NB4 (cell line): ENCODE data around the gene SDHAF4.
A peak's percentile ranks its signal among the peaks of the same experiment; 100 is the strongest.

Experiments
- DNase-seq: peaks from one replicate; pipeline ENCODE4 v3.0.0; 2010; ENCODE audit warnings: low read depth
- H3K4me3 ChIP-seq: one replicate; pipeline ENCODE4 v1.5.1; 2011; ENCODE audit warnings: mild to moderate bottlenecking, low read depth, low read length, moderate library complexity
- CTCF ChIP-seq: IDR thresholded peaks from one replicate; pipeline ENCODE4 v1.5.1; 2012; ENCODE audit warnings: low read depth, low read length
- MAX ChIP-seq: IDR thresholded peaks from 2 replicates; pipeline ENCODE4 v1.6.1; 2011; ENCODE audit warnings: low read depth, low read length
- MYC ChIP-seq: IDR thresholded peaks from 2 replicates; pipeline ENCODE4 v1.6.1; 2011; ENCODE audit warnings: low read depth, low read length
- POLR2A ChIP-seq: IDR thresholded peaks from 2 replicates; pipeline ENCODE4 v1.6.1; 2011; ENCODE audit warnings: mild to moderate bottlenecking; ENCODE audit not compliant: insufficient read length; ENCODE audit errors: extremely low read depth

Gene SDHAF4

GRCh38 chr6:70566751-70567382 lies at the start of gene SDHAF4:
Gene SDHAF4 (plus strand): TSS chr6:70566930. CDS start chr6:70566941, 11 bp downstream.
- DNase-seq: peak; percentile 91
- H3K4me3 ChIP-seq: peak within 1 kb of the TSS; percentile 91
- peak; percentile 74 for TF ChIP-seq MYC
- no peak for TF ChIP-seq CTCF
- peak; percentile 51 for TF ChIP-seq MAX
- TF ChIP-seq POLR2A: peak; percentile 95

- no peak overlapping the region for H3K4me3 ChIP-seq
- DNase-seq: no peak
- no peak for TF ChIP-seq MYC
- no peak for TF ChIP-seq POLR2A
- no peak for TF ChIP-seq CTCF
- TF ChIP-seq MAX: no peak
Observed at GRCh38 chr6:70518723-70519122, 48.0 kb upstream of the SDHAF4 start.

- no peak overlapping the region for H3K4me3 ChIP-seq
- TF ChIP-seq MAX (no peak), POLR2A (no peak), MYC (no peak), CTCF (peak; percentile 37)
- DNase-seq: peak; percentile 38
Observed at GRCh38 chr6:70520575-70520974, 46.2 kb upstream of the SDHAF4 start.

GRCh38 chr6:70524721-70525286 lies 41.9 kb upstream of the SDHAF4 start:
- no peak for TF ChIP-seq CTCF
- TF ChIP-seq POLR2A: no peak
- TF ChIP-seq MAX: no peak

GRCh38 chr6:70527071-70527737 lies 39.5 kb upstream of the SDHAF4 start:
- no peak for DNase-seq
- TF ChIP-seq POLR2A (no peak), MAX (no peak), MYC (no peak), CTCF (no peak)

More at GRCh38 chr6:70524721-70525286, 41.9 kb upstream of the SDHAF4 start:
- H3K4me3 ChIP-seq: no peak overlapping the region
- DNase-seq: no peak

More at GRCh38 chr6:70527071-70527737, 39.5 kb upstream of the SDHAF4 start:
- no peak overlapping the region for H3K4me3 ChIP-seq
